HUDEP-2 (cell line): ENCODE data around the gene TRIM65.

Experiments used
- DNase-seq, 76 experiments: peaks; one replicate each; lab custom pipeline; 2025; ENCODE audit not compliant: unreplicated experiment in 76 of 76; lab: John Stamatoyannopoulos, UW

The TRIM65 gene

GRCh38 chr17:75840799-75841164 lies 56.0 kb downstream of the TRIM65 start:
- no peak for DNase-seq

GRCh38 chr17:75839942-75840798 lies 56.6 kb downstream of the TRIM65 start:
- no peak for DNase-seq
